Stomach (tissue), 4 donors: ENCODE measurements around the gene CHRND.

Source experiments
- EP300 ChIP-seq: sonication (generic); formaldehyde crosslinking; IDR thresholded peaks from one replicate; pipeline ENCODE4 v1.6.1; 2017; ENCODE audit warnings: antibody characterized with exemption
- POLR2A ChIP-seq, 4 donors: fragments of 450-650 bp; IDR thresholded peaks; one replicate each; pipeline ENCODE4 v1.6.1; 2016; ENCODE audit warnings: antibody characterized with exemption in 4 of 4, control low read depth in 2 of 4, mild to moderate bottlenecking in 1 of 4, moderate library complexity in 1 of 4
- POLR2AphosphoS5 ChIP-seq, 3 donors: sonication (generic); formaldehyde crosslinking; IDR thresholded peaks; one replicate each; pipeline ENCODE4 v1.6.1; 2016; ENCODE audit warnings: antibody characterized with exemption in 3 of 3
- TF ChIP-seq, protein P1 (sequence below), 7 experiments: fragments of 450-650 bp in 4 of 7; fragments of 200-600 bp in 3 of 7; sonication (generic) in 3 of 7; IDR thresholded peaks; one replicate each; pipeline ENCODE4 v1.5.1; 2016 to 2019; ENCODE audit warnings: antibody characterized with exemption in 7 of 7, control low read depth in 2 of 7, mild to moderate bottlenecking in 1 of 7

DNA sequence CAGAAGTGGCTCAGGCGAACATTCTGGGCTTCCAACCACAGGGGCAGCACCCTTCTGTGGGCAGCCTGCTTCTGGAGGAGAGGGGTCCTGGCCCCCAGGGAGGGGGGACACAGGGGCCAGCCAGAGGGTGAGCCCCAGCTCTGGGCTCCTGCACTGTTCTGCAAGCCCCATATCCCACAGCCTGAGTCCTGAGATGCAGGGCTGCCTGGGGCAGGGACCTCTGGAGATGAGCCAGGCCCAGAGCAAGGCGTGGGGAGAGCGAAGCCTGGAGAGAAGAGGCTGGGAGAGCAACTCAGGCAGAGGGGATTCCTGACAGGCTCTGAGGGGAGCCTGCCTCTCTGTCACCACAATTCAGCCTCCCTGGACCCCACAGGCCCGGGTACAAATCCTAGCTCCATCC is 19.3 kb upstream of the CHRND start:
- TF ChIP-seq, protein P1, sequence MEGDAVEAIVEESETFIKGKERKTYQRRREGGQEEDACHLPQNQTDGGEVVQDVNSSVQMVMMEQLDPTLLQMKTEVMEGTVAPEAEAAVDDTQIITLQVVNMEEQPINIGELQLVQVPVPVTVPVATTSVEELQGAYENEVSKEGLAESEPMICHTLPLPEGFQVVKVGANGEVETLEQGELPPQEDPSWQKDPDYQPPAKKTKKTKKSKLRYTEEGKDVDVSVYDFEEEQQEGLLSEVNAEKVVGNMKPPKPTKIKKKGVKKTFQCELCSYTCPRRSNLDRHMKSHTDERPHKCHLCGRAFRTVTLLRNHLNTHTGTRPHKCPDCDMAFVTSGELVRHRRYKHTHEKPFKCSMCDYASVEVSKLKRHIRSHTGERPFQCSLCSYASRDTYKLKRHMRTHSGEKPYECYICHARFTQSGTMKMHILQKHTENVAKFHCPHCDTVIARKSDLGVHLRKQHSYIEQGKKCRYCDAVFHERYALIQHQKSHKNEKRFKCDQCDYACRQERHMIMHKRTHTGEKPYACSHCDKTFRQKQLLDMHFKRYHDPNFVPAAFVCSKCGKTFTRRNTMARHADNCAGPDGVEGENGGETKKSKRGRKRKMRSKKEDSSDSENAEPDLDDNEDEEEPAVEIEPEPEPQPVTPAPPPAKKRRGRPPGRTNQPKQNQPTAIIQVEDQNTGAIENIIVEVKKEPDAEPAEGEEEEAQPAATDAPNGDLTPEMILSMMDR (IDR thresholded peaks at IDR 0.05): no peak
- TF ChIP-seq POLR2A (IDR thresholded peaks at IDR 0.05) (no peak), POLR2AphosphoS5 (IDR thresholded peaks at IDR 0.05) (no peak), EP300 (no peak)
